A549 (cell line): ENCODE measurements around the gene NOS1AP.

Experiments used
- HDAC2 ChIP-seq: fragments of 200-600 bp; sonication (generic); IDR thresholded peaks from 2 replicates; pipeline ENCODE4 v1.6.1; 2016
- JUNB ChIP-seq: fragments of >200 bp; sonication (Bioruptor Twin); formaldehyde crosslinking; IDR thresholded peaks from 2 replicates; pipeline ENCODE4 v1.6.1; 2016
- POLR2A ChIP-seq: IDR thresholded peaks from 2 replicates; pipeline ENCODE4 v1.6.1; 2012; ENCODE audit warnings: mild to moderate bottlenecking, low read length
- TF ChIP-seq, protein P1 (sequence below): fragments of >200 bp; sonication (Bioruptor Twin); formaldehyde crosslinking; IDR thresholded peaks from 3 replicates; pipeline ENCODE4 v1.5.1; 2016
- TF ChIP-seq, protein P2 (sequence below): fragments of 200-600 bp; sonication (generic); IDR thresholded peaks from 2 replicates; pipeline ENCODE4 v1.6.1; 2016; ENCODE audit warnings: antibody characterized with exemption, mild to moderate bottlenecking, moderate library complexity

DNA sequence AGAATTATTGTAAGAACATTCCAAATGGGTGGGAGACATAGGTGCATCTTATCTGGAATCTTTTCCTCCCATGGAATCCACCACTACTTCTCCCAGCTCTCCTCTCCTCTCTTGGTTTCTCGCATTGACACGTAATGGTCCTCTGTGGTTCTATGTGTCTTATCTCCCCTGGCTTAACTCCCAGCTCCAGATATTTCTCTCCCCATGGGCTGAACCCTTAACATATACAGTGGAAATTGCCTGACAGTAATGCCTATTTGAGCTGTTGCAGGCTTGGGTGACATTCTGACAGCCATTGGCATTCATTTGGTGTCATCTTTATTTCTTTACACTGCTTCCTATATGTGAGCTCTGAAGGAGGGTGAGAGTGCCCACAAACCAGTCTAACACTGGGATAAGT, 188.9 kb downstream of the NOS1AP start:
- TF ChIP-seq POLR2A (no peak), HDAC2 (no peak), JUNB (no peak)
- TF ChIP-seq, protein P1, sequence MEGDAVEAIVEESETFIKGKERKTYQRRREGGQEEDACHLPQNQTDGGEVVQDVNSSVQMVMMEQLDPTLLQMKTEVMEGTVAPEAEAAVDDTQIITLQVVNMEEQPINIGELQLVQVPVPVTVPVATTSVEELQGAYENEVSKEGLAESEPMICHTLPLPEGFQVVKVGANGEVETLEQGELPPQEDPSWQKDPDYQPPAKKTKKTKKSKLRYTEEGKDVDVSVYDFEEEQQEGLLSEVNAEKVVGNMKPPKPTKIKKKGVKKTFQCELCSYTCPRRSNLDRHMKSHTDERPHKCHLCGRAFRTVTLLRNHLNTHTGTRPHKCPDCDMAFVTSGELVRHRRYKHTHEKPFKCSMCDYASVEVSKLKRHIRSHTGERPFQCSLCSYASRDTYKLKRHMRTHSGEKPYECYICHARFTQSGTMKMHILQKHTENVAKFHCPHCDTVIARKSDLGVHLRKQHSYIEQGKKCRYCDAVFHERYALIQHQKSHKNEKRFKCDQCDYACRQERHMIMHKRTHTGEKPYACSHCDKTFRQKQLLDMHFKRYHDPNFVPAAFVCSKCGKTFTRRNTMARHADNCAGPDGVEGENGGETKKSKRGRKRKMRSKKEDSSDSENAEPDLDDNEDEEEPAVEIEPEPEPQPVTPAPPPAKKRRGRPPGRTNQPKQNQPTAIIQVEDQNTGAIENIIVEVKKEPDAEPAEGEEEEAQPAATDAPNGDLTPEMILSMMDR: no peak
- TF ChIP-seq, protein P2, sequence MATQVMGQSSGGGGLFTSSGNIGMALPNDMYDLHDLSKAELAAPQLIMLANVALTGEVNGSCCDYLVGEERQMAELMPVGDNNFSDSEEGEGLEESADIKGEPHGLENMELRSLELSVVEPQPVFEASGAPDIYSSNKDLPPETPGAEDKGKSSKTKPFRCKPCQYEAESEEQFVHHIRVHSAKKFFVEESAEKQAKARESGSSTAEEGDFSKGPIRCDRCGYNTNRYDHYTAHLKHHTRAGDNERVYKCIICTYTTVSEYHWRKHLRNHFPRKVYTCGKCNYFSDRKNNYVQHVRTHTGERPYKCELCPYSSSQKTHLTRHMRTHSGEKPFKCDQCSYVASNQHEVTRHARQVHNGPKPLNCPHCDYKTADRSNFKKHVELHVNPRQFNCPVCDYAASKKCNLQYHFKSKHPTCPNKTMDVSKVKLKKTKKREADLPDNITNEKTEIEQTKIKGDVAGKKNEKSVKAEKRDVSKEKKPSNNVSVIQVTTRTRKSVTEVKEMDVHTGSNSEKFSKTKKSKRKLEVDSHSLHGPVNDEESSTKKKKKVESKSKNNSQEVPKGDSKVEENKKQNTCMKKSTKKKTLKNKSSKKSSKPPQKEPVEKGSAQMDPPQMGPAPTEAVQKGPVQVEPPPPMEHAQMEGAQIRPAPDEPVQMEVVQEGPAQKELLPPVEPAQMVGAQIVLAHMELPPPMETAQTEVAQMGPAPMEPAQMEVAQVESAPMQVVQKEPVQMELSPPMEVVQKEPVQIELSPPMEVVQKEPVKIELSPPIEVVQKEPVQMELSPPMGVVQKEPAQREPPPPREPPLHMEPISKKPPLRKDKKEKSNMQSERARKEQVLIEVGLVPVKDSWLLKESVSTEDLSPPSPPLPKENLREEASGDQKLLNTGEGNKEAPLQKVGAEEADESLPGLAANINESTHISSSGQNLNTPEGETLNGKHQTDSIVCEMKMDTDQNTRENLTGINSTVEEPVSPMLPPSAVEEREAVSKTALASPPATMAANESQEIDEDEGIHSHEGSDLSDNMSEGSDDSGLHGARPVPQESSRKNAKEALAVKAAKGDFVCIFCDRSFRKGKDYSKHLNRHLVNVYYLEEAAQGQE: no peak
